HG02970 (cell line): ENCODE results near the gene PHF2.
A peak's percentile ranks its signal among the peaks of the same experiment; 100 is the strongest.

ENCODE experiments used
- ATAC-seq: cut with Tn5 transposase; IDR thresholded peaks from one replicate; pipeline ENCODE4 v1.9.1; 2021; ENCODE audit warnings: mild to moderate bottlenecking, moderate library complexity, moderate number of reproducible peaks; ENCODE audit not compliant: unreplicated experiment, low FRiP score

PHF2 gene

GRCh38 chr9:93567271-93567959 lies 9.0 kb upstream of the PHF2 start:
- ATAC-seq, result no peak

- ATAC-seq, result no peak
These were observed 8.2 kb upstream of the PHF2 start for GRCh38 chr9:93568169-93568568.

GRCh38 chr9:93569621-93570174 lies 6.7 kb upstream of the PHF2 start:
- no peak for ATAC-seq

GRCh38 chr9:93572221-93572620 lies 4.2 kb upstream of the PHF2 start:
- no peak for ATAC-seq

GRCh38 chr9:93572636-93573515 lies 3.5 kb upstream of the PHF2 start:
- ATAC-seq, result no peak

- no peak for ATAC-seq
These were observed 2.9 kb upstream of the PHF2 start for GRCh38 chr9:93573516-93573828.

GRCh38 chr9:93574091-93574899 lies 2.1 kb upstream of the PHF2 start:
- ATAC-seq, result no peak

- ATAC-seq, result no peak
These were observed 1.2 kb upstream of the PHF2 start for GRCh38 chr9:93574900-93575795.

- peak; percentile 26 for ATAC-seq
These were observed 557 bp upstream of the PHF2 start for GRCh38 chr9:93575796-93576257.

- ATAC-seq, result peak; percentile 9
These were observed 942 bp downstream of the PHF2 start for GRCh38 chr9:93577078-93577974.

GRCh38 chr9:93577975-93578682 lies 1.7 kb downstream of the PHF2 start:
- no peak for ATAC-seq

- ATAC-seq, result no peak
These were observed 2.5 kb downstream of the PHF2 start for GRCh38 chr9:93578844-93579243.

GRCh38 chr9:93579711-93580516 lies 3.5 kb downstream of the PHF2 start:
- ATAC-seq, result no peak

- no peak for ATAC-seq
These were observed 4.4 kb downstream of the PHF2 start for GRCh38 chr9:93580654-93581380.

GRCh38 chr9:93582115-93582514 lies 5.7 kb downstream of the PHF2 start:
- no peak for ATAC-seq

- ATAC-seq, result no peak
These were observed 6.2 kb downstream of the PHF2 start for GRCh38 chr9:93582550-93582949.

GRCh38 chr9:93585259-93585658 lies 8.9 kb downstream of the PHF2 start:
- no peak for ATAC-seq
